Body of pancreas (tissue), 4 donors: Measurements from ENCODE around the gene C17orf113.
"Not testable (repeated sequence)": the region's sequence is repeated elsewhere in the genome, so short reads cannot be mapped to it uniquely, and the experiment has no call there.

ENCODE experiments used
- POLR2A ChIP-seq, 3 donors: fragments of 450-650 bp; IDR thresholded peaks; one replicate each; pipeline ENCODE4 v1.6.1; 2016; ENCODE audit warnings: antibody characterized with exemption in 3 of 3, mild to moderate bottlenecking in 2 of 3
- TF ChIP-seq, protein P1 (sequence below), 7 experiments: fragments of 450-650 bp in 4 of 7; fragments of 200-600 bp in 3 of 7; sonication (generic) in 3 of 7; IDR thresholded peaks; one replicate each; pipeline ENCODE4 v1.5.1; 2016 to 2019; ENCODE audit warnings: antibody characterized with exemption in 7 of 7

DNA sequence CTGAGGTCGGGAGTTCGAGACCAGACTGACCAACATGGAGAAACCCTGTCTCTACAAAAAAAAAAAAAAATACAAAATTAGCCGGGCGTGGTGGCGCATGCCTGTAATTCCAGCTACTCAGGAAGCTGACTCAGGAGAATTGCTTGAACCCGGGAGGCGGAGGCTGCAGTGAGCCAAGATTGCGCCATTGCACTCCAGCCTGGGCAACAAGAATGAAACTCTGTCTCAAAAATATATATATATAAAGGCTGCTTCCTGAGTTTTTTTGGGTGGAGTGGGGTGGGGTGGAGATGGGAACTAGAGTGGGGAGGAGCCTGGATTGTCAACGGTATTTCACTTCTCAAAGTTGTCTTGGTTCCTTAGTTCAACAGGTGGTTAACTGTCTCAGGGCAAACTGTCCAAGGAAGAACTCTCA lies 40.1 kb downstream of the C17orf113 start:
- TF ChIP-seq, protein P1, sequence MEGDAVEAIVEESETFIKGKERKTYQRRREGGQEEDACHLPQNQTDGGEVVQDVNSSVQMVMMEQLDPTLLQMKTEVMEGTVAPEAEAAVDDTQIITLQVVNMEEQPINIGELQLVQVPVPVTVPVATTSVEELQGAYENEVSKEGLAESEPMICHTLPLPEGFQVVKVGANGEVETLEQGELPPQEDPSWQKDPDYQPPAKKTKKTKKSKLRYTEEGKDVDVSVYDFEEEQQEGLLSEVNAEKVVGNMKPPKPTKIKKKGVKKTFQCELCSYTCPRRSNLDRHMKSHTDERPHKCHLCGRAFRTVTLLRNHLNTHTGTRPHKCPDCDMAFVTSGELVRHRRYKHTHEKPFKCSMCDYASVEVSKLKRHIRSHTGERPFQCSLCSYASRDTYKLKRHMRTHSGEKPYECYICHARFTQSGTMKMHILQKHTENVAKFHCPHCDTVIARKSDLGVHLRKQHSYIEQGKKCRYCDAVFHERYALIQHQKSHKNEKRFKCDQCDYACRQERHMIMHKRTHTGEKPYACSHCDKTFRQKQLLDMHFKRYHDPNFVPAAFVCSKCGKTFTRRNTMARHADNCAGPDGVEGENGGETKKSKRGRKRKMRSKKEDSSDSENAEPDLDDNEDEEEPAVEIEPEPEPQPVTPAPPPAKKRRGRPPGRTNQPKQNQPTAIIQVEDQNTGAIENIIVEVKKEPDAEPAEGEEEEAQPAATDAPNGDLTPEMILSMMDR (IDR thresholded peaks at IDR 0.05), result not testable (repeated sequence)
- TF ChIP-seq POLR2A (IDR thresholded peaks at IDR 0.05), result not testable (repeated sequence)
